ENCODE results near the gene ING1.

ING1 gene

GRCh38 chr13:110680852-110681251 lies 32.6 kb upstream of the ING1 start:
- no peak overlapping the region for H3K4me3 ChIP-seq (ENCODE audit: low read depth in 1 of 5, low read length in 5 of 5)
- no peak overlapping the region for H3K27ac ChIP-seq (ENCODE audit: low read depth, low read length)
- H3K36me3 ChIP-seq (ENCODE audit: control insufficient read depth in 5 of 5, insufficient read depth in 5 of 5, low read length in 5 of 5) = peaks cover 4 to 72% (median 63%) of the 10 kb centered on the region in 5 donors
- H3K9ac ChIP-seq (ENCODE audit: low read length in 5 of 5) = no peak overlapping the region
- H3K27me3 ChIP-seq (ENCODE audit: control insufficient read depth in 5 of 5, insufficient read depth in 4 of 5, low read length in 5 of 5) = no peaks in the 10 kb centered on the region
- no peaks in the 10 kb centered on the region for H3K9me3 ChIP-seq (ENCODE audit: control insufficient read depth in 5 of 5, low read length in 5 of 5)
- peaks cover 0 to 6% (median 3%) of the 10 kb centered on the region in 5 donors for H3K4me1 ChIP-seq (ENCODE audit: control insufficient read depth in 5 of 5, insufficient read depth in 5 of 5, low read length in 5 of 5)

GRCh38 chr13:110681868-110682550 lies 31.5 kb upstream of the ING1 start:
- no peaks in the 10 kb centered on the region for H3K4me1 ChIP-seq (ENCODE audit: control insufficient read depth in 5 of 5, insufficient read depth in 5 of 5, low read length in 5 of 5)
- peaks cover 4 to 71% (median 63%) of the 10 kb centered on the region in 5 donors for H3K36me3 ChIP-seq (ENCODE audit: control insufficient read depth in 5 of 5, insufficient read depth in 5 of 5, low read length in 5 of 5)

GRCh38 chr13:110682746-110683145 lies 30.8 kb upstream of the ING1 start:
- Histone ChIP-seq H3K9me3 (ENCODE audit: control insufficient read depth in 5 of 5, low read length in 5 of 5) (no peaks in the 10 kb centered on the region), H3K27ac (ENCODE audit: low read depth, low read length) (no peak overlapping the region), H3K4me1 (ENCODE audit: control insufficient read depth in 5 of 5, insufficient read depth in 5 of 5, low read length in 5 of 5) (no peaks in the 10 kb centered on the region), H3K9ac (ENCODE audit: low read length in 5 of 5) (no peak overlapping the region), H3K36me3 (ENCODE audit: control insufficient read depth in 5 of 5, insufficient read depth in 5 of 5, low read length in 5 of 5) (peaks cover 4 to 75% (median 68%) of the 10 kb centered on the region in 5 donors), H3K27me3 (ENCODE audit: control insufficient read depth in 5 of 5, insufficient read depth in 4 of 5, low read length in 5 of 5) (no peaks in the 10 kb centered on the region), H3K4me3 (ENCODE audit: low read depth in 1 of 5, low read length in 5 of 5) (no peak overlapping the region)

More at GRCh38 chr13:110681868-110682550, 31.5 kb upstream of the ING1 start:
- Histone ChIP-seq H3K4me3 (ENCODE audit: low read depth in 1 of 5, low read length in 5 of 5) (no peak overlapping the region), H3K9me3 (ENCODE audit: control insufficient read depth in 5 of 5, low read length in 5 of 5) (no peaks in the 10 kb centered on the region), H3K27ac (ENCODE audit: low read depth, low read length) (no peak overlapping the region), H3K9ac (ENCODE audit: low read length in 5 of 5) (no peak overlapping the region), H3K27me3 (ENCODE audit: control insufficient read depth in 5 of 5, insufficient read depth in 4 of 5, low read length in 5 of 5) (no peaks in the 10 kb centered on the region)

- H3K27me3 ChIP-seq (ENCODE audit: control insufficient read depth in 5 of 5, insufficient read depth in 4 of 5, low read length in 5 of 5) = no peaks in the 10 kb centered on the region
- H3K9ac ChIP-seq (ENCODE audit: low read length in 5 of 5) = no peak overlapping the region
- H3K4me1 ChIP-seq (ENCODE audit: control insufficient read depth in 5 of 5, insufficient read depth in 5 of 5, low read length in 5 of 5) = no peaks in the 10 kb centered on the region
- H3K4me3 ChIP-seq (ENCODE audit: low read depth in 1 of 5, low read length in 5 of 5) = no peak overlapping the region
- H3K9me3 ChIP-seq (ENCODE audit: control insufficient read depth in 5 of 5, low read length in 5 of 5) = no peaks in the 10 kb centered on the region
- H3K27ac ChIP-seq (ENCODE audit: low read depth, low read length) = no peak overlapping the region
- H3K36me3 ChIP-seq (ENCODE audit: control insufficient read depth in 5 of 5, insufficient read depth in 5 of 5, low read length in 5 of 5) = peaks cover 4 to 76% (median 69%) of the 10 kb centered on the region in 5 donors
Observed at GRCh38 chr13:110683203-110683883, 30.2 kb upstream of the ING1 start.

- Histone ChIP-seq H3K4me1 (ENCODE audit: control insufficient read depth in 5 of 5, insufficient read depth in 5 of 5, low read length in 5 of 5) (no peaks in the 10 kb centered on the region), H3K9ac (ENCODE audit: low read length in 5 of 5) (no peak overlapping the region), H3K36me3 (ENCODE audit: control insufficient read depth in 5 of 5, insufficient read depth in 5 of 5, low read length in 5 of 5) (peaks cover 4 to 71% (median 67%) of the 10 kb centered on the region in 5 donors), H3K27ac (ENCODE audit: low read depth, low read length) (no peak overlapping the region), H3K27me3 (ENCODE audit: control insufficient read depth in 5 of 5, insufficient read depth in 4 of 5, low read length in 5 of 5) (no peaks in the 10 kb centered on the region), H3K4me3 (ENCODE audit: low read depth in 1 of 5, low read length in 5 of 5) (no peak overlapping the region), H3K9me3 (ENCODE audit: control insufficient read depth in 5 of 5, low read length in 5 of 5) (no peaks in the 10 kb centered on the region)
Observed at GRCh38 chr13:110683921-110684320, 29.6 kb upstream of the ING1 start.

- Histone ChIP-seq H3K9ac (ENCODE audit: low read length in 5 of 5) (no peak overlapping the region), H3K9me3 (ENCODE audit: control insufficient read depth in 5 of 5, low read length in 5 of 5) (no peaks in the 10 kb centered on the region), H3K36me3 (ENCODE audit: control insufficient read depth in 5 of 5, insufficient read depth in 5 of 5, low read length in 5 of 5) (peaks cover 4 to 72% (median 65%) of the 10 kb centered on the region in 5 donors), H3K27ac (ENCODE audit: low read depth, low read length) (no peak overlapping the region), H3K27me3 (ENCODE audit: control insufficient read depth in 5 of 5, insufficient read depth in 4 of 5, low read length in 5 of 5) (no peaks in the 10 kb centered on the region), H3K4me1 (ENCODE audit: control insufficient read depth in 5 of 5, insufficient read depth in 5 of 5, low read length in 5 of 5) (no peaks in the 10 kb centered on the region), H3K4me3 (ENCODE audit: low read depth in 1 of 5, low read length in 5 of 5) (no peak overlapping the region)
Observed at GRCh38 chr13:110684388-110685056, 29.0 kb upstream of the ING1 start.

GRCh38 chr13:110685305-110686020 lies 28.0 kb upstream of the ING1 start:
- H3K4me3 ChIP-seq (ENCODE audit: low read depth in 1 of 5, low read length in 5 of 5) = no peak overlapping the region
- H3K27ac ChIP-seq (ENCODE audit: low read depth, low read length) = no peak overlapping the region
- H3K36me3 ChIP-seq (ENCODE audit: control insufficient read depth in 5 of 5, insufficient read depth in 5 of 5, low read length in 5 of 5) = peaks cover 4 to 70% (median 67%) of the 10 kb centered on the region in 5 donors
- H3K9ac ChIP-seq (ENCODE audit: low read length in 5 of 5) = no peak overlapping the region
- no peaks in the 10 kb centered on the region for H3K4me1 ChIP-seq (ENCODE audit: control insufficient read depth in 5 of 5, insufficient read depth in 5 of 5, low read length in 5 of 5)
- no peaks in the 10 kb centered on the region for H3K27me3 ChIP-seq (ENCODE audit: control insufficient read depth in 5 of 5, insufficient read depth in 4 of 5, low read length in 5 of 5)
- H3K9me3 ChIP-seq (ENCODE audit: control insufficient read depth in 5 of 5, low read length in 5 of 5) = no peaks in the 10 kb centered on the region

- Histone ChIP-seq H3K9ac (ENCODE audit: low read length in 5 of 5) (no peak overlapping the region), H3K4me3 (ENCODE audit: low read depth in 1 of 5, low read length in 5 of 5) (no peak overlapping the region), H3K9me3 (ENCODE audit: control insufficient read depth in 5 of 5, low read length in 5 of 5) (no peaks in the 10 kb centered on the region), H3K27me3 (ENCODE audit: control insufficient read depth in 5 of 5, insufficient read depth in 4 of 5, low read length in 5 of 5) (no peaks in the 10 kb centered on the region), H3K27ac (ENCODE audit: low read depth, low read length) (no peak overlapping the region), H3K36me3 (ENCODE audit: control insufficient read depth in 5 of 5, insufficient read depth in 5 of 5, low read length in 5 of 5) (peaks cover 0 to 54% (median 53%) of the 10 kb centered on the region in 5 donors), H3K4me1 (ENCODE audit: control insufficient read depth in 5 of 5, insufficient read depth in 5 of 5, low read length in 5 of 5) (no peaks in the 10 kb centered on the region)
Observed at GRCh38 chr13:110687736-110688135, 25.8 kb upstream of the ING1 start.

- Histone ChIP-seq H3K9ac (ENCODE audit: low read length in 5 of 5) (no peak overlapping the region), H3K9me3 (ENCODE audit: control insufficient read depth in 5 of 5, low read length in 5 of 5) (no peaks in the 10 kb centered on the region), H3K27me3 (ENCODE audit: control insufficient read depth in 5 of 5, insufficient read depth in 4 of 5, low read length in 5 of 5) (no peaks in the 10 kb centered on the region), H3K4me3 (ENCODE audit: low read depth in 1 of 5, low read length in 5 of 5) (no peak overlapping the region), H3K4me1 (ENCODE audit: control insufficient read depth in 5 of 5, insufficient read depth in 5 of 5, low read length in 5 of 5) (no peaks in the 10 kb centered on the region), H3K36me3 (ENCODE audit: control insufficient read depth in 5 of 5, insufficient read depth in 5 of 5, low read length in 5 of 5) (peaks cover 0 to 61% (median 48%) of the 10 kb centered on the region in 5 donors), H3K27ac (ENCODE audit: low read depth, low read length) (no peak overlapping the region)
Observed at GRCh38 chr13:110689041-110689440, 24.5 kb upstream of the ING1 start.

Data from subcutaneous abdominal adipose tissue (tissue), 5 donors.